HL-60 (cell line): ENCODE measurements around the gene RASGEF1B.

Experiments
- GABPA ChIP-seq: IDR thresholded peaks from 2 replicates; pipeline ENCODE4 v1.6.1; 2012; ENCODE audit warnings: low read depth
- POLR2AphosphoS5 ChIP-seq: IDR thresholded peaks from 2 replicates; pipeline ENCODE4 v1.6.1; 2012; ENCODE audit warnings: low read depth
- TF ChIP-seq, protein P1 (sequence below): IDR thresholded peaks from one replicate; pipeline ENCODE4 v1.5.1; 2011; ENCODE audit warnings: low read length, control low read depth, inconsistent platforms; ENCODE audit not compliant: insufficient read depth
- TF ChIP-seq, protein P2 (sequence below): IDR thresholded peaks from 2 replicates; pipeline ENCODE4 v1.6.1; 2012; ENCODE audit warnings: low read depth; ENCODE audit not compliant: insufficient replicate concordance

DNA sequence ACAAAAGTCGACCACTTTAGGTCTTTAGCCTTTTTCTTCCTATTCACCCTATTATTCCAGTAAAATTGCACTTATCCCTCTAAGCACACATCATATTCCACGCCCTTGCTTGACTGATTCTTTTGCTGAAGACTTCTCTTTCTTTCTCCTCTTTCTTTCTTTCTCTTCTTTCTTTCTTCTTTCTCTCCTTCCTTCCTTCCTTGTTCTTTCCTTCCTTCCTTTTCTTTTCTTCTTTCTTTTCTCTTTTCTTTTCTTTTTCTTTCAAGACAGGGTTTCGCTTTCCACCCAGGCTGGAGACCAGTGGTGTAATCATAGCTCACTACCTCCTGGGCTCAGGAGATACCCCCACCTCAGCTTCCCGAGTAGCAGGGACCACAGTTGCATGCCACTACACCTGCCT lies 61.9 kb downstream of the RASGEF1B start:
- TF ChIP-seq, protein P1, sequence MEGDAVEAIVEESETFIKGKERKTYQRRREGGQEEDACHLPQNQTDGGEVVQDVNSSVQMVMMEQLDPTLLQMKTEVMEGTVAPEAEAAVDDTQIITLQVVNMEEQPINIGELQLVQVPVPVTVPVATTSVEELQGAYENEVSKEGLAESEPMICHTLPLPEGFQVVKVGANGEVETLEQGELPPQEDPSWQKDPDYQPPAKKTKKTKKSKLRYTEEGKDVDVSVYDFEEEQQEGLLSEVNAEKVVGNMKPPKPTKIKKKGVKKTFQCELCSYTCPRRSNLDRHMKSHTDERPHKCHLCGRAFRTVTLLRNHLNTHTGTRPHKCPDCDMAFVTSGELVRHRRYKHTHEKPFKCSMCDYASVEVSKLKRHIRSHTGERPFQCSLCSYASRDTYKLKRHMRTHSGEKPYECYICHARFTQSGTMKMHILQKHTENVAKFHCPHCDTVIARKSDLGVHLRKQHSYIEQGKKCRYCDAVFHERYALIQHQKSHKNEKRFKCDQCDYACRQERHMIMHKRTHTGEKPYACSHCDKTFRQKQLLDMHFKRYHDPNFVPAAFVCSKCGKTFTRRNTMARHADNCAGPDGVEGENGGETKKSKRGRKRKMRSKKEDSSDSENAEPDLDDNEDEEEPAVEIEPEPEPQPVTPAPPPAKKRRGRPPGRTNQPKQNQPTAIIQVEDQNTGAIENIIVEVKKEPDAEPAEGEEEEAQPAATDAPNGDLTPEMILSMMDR, result no peak
- TF ChIP-seq GABPA (no peak), POLR2AphosphoS5 (no peak)
- TF ChIP-seq, protein P2, sequence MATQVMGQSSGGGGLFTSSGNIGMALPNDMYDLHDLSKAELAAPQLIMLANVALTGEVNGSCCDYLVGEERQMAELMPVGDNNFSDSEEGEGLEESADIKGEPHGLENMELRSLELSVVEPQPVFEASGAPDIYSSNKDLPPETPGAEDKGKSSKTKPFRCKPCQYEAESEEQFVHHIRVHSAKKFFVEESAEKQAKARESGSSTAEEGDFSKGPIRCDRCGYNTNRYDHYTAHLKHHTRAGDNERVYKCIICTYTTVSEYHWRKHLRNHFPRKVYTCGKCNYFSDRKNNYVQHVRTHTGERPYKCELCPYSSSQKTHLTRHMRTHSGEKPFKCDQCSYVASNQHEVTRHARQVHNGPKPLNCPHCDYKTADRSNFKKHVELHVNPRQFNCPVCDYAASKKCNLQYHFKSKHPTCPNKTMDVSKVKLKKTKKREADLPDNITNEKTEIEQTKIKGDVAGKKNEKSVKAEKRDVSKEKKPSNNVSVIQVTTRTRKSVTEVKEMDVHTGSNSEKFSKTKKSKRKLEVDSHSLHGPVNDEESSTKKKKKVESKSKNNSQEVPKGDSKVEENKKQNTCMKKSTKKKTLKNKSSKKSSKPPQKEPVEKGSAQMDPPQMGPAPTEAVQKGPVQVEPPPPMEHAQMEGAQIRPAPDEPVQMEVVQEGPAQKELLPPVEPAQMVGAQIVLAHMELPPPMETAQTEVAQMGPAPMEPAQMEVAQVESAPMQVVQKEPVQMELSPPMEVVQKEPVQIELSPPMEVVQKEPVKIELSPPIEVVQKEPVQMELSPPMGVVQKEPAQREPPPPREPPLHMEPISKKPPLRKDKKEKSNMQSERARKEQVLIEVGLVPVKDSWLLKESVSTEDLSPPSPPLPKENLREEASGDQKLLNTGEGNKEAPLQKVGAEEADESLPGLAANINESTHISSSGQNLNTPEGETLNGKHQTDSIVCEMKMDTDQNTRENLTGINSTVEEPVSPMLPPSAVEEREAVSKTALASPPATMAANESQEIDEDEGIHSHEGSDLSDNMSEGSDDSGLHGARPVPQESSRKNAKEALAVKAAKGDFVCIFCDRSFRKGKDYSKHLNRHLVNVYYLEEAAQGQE, result no peak
